A673 (cell line): ENCODE measurements around the gene TXNRD3. TPM values are rescaled to one million over a fixed set of nuclear protein-coding genes. Genes with fewer than 3 reads are reported as not detected.

ENCODE experiments used
- BruUV-seq: library from RNA; stranded (reverse); fragments of 400-500 nt; replicated peaks from 2 replicates; lab custom pipeline; 2021; lab: Mats Ljungman, UMichigan
- CTCF ChIA-PET: fragments of 300-600 bp; sonication (Branson Sonifier 250); formaldehyde crosslinking; loops from one replicate; lab custom pipeline; 2022; ENCODE audit warnings: antibody characterized with exemption; lab: Charles Lee
- POLR2A ChIA-PET: fragments of 300-600 bp; sonication (Branson Sonifier 250); formaldehyde crosslinking; loops from one replicate; lab custom pipeline; 2022; ENCODE audit warnings: antibody characterized with exemption; ENCODE audit not compliant: low non-redundant PET; lab: Charles Lee
- DNase-seq: peaks from one replicate; pipeline ENCODE4 v3.0.0-alpha.2; 2015; ENCODE audit warnings: low spot score
- H3K27ac ChIP-seq: fragments of 200-600 bp; sonication (generic); 2 replicates; pipeline ENCODE4 v1.5.1; 2016; ENCODE audit warnings: mixed run types, low read depth, mild to moderate bottlenecking, mixed read lengths, antibody characterized with exemption, low read length; ENCODE audit not compliant: poor library complexity, severe bottlenecking
- H3K27me3 ChIP-seq: fragments of 200-600 bp; sonication (generic); replicated peaks from 2 replicates; pipeline ENCODE4 v1.6.1; 2017; ENCODE audit warnings: mixed run types, low read depth, mild to moderate bottlenecking, mixed read lengths, antibody characterized with exemption, low read length; ENCODE audit not compliant: insufficient read depth, poor library complexity
- H3K36me3 ChIP-seq: fragments of 200-600 bp; sonication (generic); 2 replicates; pipeline ENCODE4 v1.6.1; 2016; ENCODE audit warnings: mixed run types, mild to moderate bottlenecking, mixed read lengths, antibody characterized with exemption, low read length; ENCODE audit not compliant: insufficient read depth, poor library complexity, severe bottlenecking
- H3K4me1 ChIP-seq: fragments of 200-600 bp; sonication (generic); 2 replicates; pipeline ENCODE4 v1.6.1; 2017; ENCODE audit warnings: mixed run types, mild to moderate bottlenecking, mixed read lengths, antibody characterized with exemption, low read length; ENCODE audit not compliant: insufficient read depth, poor library complexity, severe bottlenecking
- H3K4me3 ChIP-seq: fragments of 200-600 bp; sonication (generic); 2 replicates; pipeline ENCODE4 v1.5.1; 2016; ENCODE audit warnings: low read depth, mixed run types, mild to moderate bottlenecking, mixed read lengths, low read length; ENCODE audit not compliant: poor library complexity, severe bottlenecking
- H3K9me3 ChIP-seq: fragments of 200-600 bp; sonication (generic); 2 replicates; pipeline ENCODE4 v1.6.1; 2016; ENCODE audit warnings: mixed run types, low read depth, mild to moderate bottlenecking, mixed read lengths, antibody characterized with exemption, low read length; ENCODE audit not compliant: poor library complexity, severe bottlenecking
- EZH2 ChIP-seq: fragments of 200-600 bp; sonication (generic); IDR thresholded peaks from 2 replicates; pipeline ENCODE4 v1.6.1; 2017; ENCODE audit warnings: borderline replicate concordance, low read depth, mild to moderate bottlenecking, mixed read lengths, antibody characterized with exemption, low read length; ENCODE audit not compliant: poor library complexity, severe bottlenecking
- intact Hi-C: fragments of 100-400 bp; cut with micrococcal nuclease; formaldehyde crosslinking; loops from one replicate; pipeline ENCODE4 v1.10.0; 2022; ENCODE audit not compliant: unreplicated experiment
- total RNA-seq: library from RNA; stranded (reverse); gene quantifications from 2 replicates; pipeline ENCODE4 v1.2.3, GENCODE V29; 2021
- TF ChIP-seq, protein P1 (sequence below): fragments of 300-800, 200-600 bp; sonication (generic); conservative IDR thresholded peaks from 2 replicates; pipeline ENCODE4 v1.5.1; 2017; ENCODE audit warnings: low read depth, mild to moderate bottlenecking, antibody characterized with exemption, low read length, moderate library complexity, mixed read lengths

TXNRD3 gene
- total RNA-seq, 1 experiment from 2014 or later: 4.1 TPM

GRCh38 chr3:126578702-126579101, 76.2 kb downstream of the TXNRD3 start:
- ChIA-PET CTCF (no interaction called here), POLR2A (no interaction called here)
- Histone ChIP-seq H3K36me3 (no peaks in the 10 kb centered on the region), H3K4me1 (no peaks in the 10 kb centered on the region), H3K27ac (no peak overlapping the region), H3K27me3 (peaks cover 40% of the 10 kb centered on the region), H3K4me3 (no peak overlapping the region), H3K9me3 (no peaks in the 10 kb centered on the region)
- TF ChIP-seq, protein P1, sequence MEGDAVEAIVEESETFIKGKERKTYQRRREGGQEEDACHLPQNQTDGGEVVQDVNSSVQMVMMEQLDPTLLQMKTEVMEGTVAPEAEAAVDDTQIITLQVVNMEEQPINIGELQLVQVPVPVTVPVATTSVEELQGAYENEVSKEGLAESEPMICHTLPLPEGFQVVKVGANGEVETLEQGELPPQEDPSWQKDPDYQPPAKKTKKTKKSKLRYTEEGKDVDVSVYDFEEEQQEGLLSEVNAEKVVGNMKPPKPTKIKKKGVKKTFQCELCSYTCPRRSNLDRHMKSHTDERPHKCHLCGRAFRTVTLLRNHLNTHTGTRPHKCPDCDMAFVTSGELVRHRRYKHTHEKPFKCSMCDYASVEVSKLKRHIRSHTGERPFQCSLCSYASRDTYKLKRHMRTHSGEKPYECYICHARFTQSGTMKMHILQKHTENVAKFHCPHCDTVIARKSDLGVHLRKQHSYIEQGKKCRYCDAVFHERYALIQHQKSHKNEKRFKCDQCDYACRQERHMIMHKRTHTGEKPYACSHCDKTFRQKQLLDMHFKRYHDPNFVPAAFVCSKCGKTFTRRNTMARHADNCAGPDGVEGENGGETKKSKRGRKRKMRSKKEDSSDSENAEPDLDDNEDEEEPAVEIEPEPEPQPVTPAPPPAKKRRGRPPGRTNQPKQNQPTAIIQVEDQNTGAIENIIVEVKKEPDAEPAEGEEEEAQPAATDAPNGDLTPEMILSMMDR: no peak
- TF ChIP-seq EZH2: no peak
- intact Hi-C loops: no loop called here
- no peak for DNase-seq
- no TSS peak for BruUV-seq

GRCh38 chr3:126577261-126577660, 77.7 kb downstream of the TXNRD3 start:
- H3K9me3 ChIP-seq: no peaks in the 10 kb centered on the region

GRCh38 chr3:126573492-126574117, 81.3 kb downstream of the TXNRD3 start:
- BruUV-seq: no TSS peak
- Histone ChIP-seq H3K27ac (no peak overlapping the region), H3K4me1 (no peaks in the 10 kb centered on the region), H3K4me3 (no peak overlapping the region), H3K27me3 (peaks cover 36% of the 10 kb centered on the region), H3K36me3 (no peaks in the 10 kb centered on the region), H3K9me3 (no peaks in the 10 kb centered on the region)
- no peak for DNase-seq
- CTCF ChIA-PET: no interaction called here
- POLR2A ChIA-PET: no interaction called here
- TF ChIP-seq, protein P1: no peak
- no peak for TF ChIP-seq EZH2
- intact Hi-C loops: no loop called here

More at GRCh38 chr3:126577261-126577660, 77.7 kb downstream of the TXNRD3 start:
- DNase-seq: no peak
- Histone ChIP-seq H3K27ac (no peak overlapping the region), H3K36me3 (no peaks in the 10 kb centered on the region), H3K4me3 (no peak overlapping the region), H3K27me3 (peaks cover 52% of the 10 kb centered on the region), H3K4me1 (no peaks in the 10 kb centered on the region)
- ChIA-PET CTCF (no interaction called here), POLR2A (no interaction called here)
- no TSS peak for BruUV-seq
- TF ChIP-seq EZH2: no peak
- TF ChIP-seq, protein P1: no peak
- intact Hi-C loops: no loop called here
